SK-N-SH treated with all-trans-retinoic acid at 6 μM for 48 hours (cell line): ENCODE results near the gene CAVIN1.

Source experiments
- ARNTL ChIP-seq: fragments of 450-650 bp; formaldehyde crosslinking; IDR thresholded peaks from 2 replicates; pipeline ENCODE4 v1.5.0; 2020; ENCODE audit warnings: low read depth, mild to moderate bottlenecking, moderate library complexity, borderline replicate concordance
- CSDC2 ChIP-seq: fragments of 250-450 bp; sonication (Bioruptor Pico); IDR thresholded peaks from 2 replicates; pipeline ENCODE4 v1.5.0; 2020; ENCODE audit warnings: mild to moderate bottlenecking, moderate library complexity
- RARB ChIP-seq: fragments of 250-450 bp; sonication (Bioruptor Pico); IDR thresholded peaks from 2 replicates; pipeline ENCODE4 v1.8.0; 2021; ENCODE audit warnings: mild to moderate bottlenecking, moderate library complexity
- SNAI2 ChIP-seq: fragments of 250-450 bp; sonication (Bioruptor Pico); IDR thresholded peaks from 2 replicates; pipeline ENCODE4 v1.5.0; 2020; ENCODE audit warnings: mild to moderate bottlenecking, moderate library complexity
- TCF4 ChIP-seq: fragments of 250-450 bp; sonication (Bioruptor Pico); IDR thresholded peaks from 2 replicates; pipeline ENCODE4 v1.8.0; 2021; ENCODE audit warnings: mild to moderate bottlenecking, moderate library complexity, borderline replicate concordance
- TOX ChIP-seq: fragments of 250-450 bp; sonication (Bioruptor Pico); IDR thresholded peaks from 2 replicates; pipeline ENCODE4 v1.8.0; 2021; ENCODE audit warnings: mild to moderate bottlenecking, moderate library complexity, borderline replicate concordance
- ZC3H10 ChIP-seq: fragments of 250-450 bp; sonication (Bioruptor Pico); IDR thresholded peaks from 2 replicates; pipeline ENCODE4 v1.5.1; 2021; ENCODE audit warnings: mild to moderate bottlenecking, moderate library complexity
- ZFP30 ChIP-seq: fragments of 450-650 bp; formaldehyde crosslinking; IDR thresholded peaks from 2 replicates; pipeline ENCODE4 v1.5.0; 2022; ENCODE audit warnings: mild to moderate bottlenecking, moderate library complexity
- ZNF70 ChIP-seq: fragments of 450-650 bp; formaldehyde crosslinking; IDR thresholded peaks from 2 replicates; pipeline ENCODE4 v1.5.0; 2020; ENCODE audit warnings: mild to moderate bottlenecking, moderate library complexity
- ZNF8 ChIP-seq: fragments of 450-650 bp; formaldehyde crosslinking; IDR thresholded peaks from 2 replicates; pipeline ENCODE4 v1.5.0; 2020; ENCODE audit warnings: mild to moderate bottlenecking, moderate library complexity
- TF ChIP-seq, protein P1 (sequence below): fragments of 250-450 bp; sonication (Bioruptor Pico); IDR thresholded peaks from 2 replicates; pipeline ENCODE4 v1.8.0; 2020; ENCODE audit warnings: mild to moderate bottlenecking, moderate library complexity, borderline replicate concordance
- TF ChIP-seq, protein P2 (sequence below): fragments of 250-450 bp; sonication (Bioruptor Pico); IDR thresholded peaks from 2 replicates; pipeline ENCODE4 v1.5.1; 2020; ENCODE audit warnings: low read depth, mild to moderate bottlenecking, moderate library complexity

DNA sequence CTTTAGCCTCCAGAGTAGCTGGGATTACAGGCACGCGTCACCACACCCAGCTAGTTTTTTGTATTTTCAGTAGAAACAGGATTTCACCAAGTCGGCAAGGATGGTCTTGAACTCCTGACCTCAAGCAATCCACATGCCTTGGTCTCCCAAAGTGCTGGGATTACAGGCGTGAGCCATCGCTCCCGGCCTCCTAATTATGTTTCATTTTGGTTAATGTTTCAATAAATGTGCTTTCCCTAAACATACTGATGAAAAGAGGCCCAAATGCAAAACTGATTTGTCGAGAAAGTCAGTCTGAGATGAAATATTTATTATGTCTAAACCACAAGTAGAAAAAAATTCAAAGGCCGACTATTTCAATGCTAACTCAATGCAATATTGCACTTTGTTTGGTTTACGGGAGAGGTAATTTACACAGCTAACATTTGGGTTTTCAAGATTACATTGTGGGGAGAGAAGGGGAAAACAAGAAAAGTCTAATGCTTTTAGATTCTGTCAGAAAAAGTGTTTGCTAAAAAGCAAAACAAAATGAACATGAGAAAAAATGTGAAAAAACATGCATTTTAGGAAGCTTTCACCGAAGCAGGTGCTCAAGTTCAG, 44.6 kb downstream of the CAVIN1 start:
- TF ChIP-seq TCF4, result no peak
- TF ChIP-seq, protein P1, sequence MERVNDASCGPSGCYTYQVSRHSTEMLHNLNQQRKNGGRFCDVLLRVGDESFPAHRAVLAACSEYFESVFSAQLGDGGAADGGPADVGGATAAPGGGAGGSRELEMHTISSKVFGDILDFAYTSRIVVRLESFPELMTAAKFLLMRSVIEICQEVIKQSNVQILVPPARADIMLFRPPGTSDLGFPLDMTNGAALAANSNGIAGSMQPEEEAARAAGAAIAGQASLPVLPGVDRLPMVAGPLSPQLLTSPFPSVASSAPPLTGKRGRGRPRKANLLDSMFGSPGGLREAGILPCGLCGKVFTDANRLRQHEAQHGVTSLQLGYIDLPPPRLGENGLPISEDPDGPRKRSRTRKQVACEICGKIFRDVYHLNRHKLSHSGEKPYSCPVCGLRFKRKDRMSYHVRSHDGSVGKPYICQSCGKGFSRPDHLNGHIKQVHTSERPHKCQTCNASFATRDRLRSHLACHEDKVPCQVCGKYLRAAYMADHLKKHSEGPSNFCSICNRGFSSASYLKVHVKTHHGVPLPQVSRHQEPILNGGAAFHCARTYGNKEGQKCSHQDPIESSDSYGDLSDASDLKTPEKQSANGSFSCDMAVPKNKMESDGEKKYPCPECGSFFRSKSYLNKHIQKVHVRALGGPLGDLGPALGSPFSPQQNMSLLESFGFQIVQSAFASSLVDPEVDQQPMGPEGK (CRISPR knock-in tag), result no peak
- TF ChIP-seq, protein P2, sequence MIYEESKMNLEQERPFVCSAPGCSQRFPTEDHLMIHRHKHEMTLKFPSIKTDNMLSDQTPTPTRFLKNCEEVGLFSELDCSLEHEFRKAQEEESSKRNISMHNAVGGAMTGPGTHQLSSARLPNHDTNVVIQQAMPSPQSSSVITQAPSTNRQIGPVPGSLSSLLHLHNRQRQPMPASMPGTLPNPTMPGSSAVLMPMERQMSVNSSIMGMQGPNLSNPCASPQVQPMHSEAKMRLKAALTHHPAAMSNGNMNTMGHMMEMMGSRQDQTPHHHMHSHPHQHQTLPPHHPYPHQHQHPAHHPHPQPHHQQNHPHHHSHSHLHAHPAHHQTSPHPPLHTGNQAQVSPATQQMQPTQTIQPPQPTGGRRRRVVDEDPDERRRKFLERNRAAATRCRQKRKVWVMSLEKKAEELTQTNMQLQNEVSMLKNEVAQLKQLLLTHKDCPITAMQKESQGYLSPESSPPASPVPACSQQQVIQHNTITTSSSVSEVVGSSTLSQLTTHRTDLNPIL (CRISPR knock-in tag), result no peak
- no peak for TF ChIP-seq ZFP30 (CRISPR knock-in tag)
- no peak for TF ChIP-seq RARB (CRISPR knock-in tag)
- TF ChIP-seq ZNF70 (CRISPR knock-in tag), result no peak
- TF ChIP-seq CSDC2, result no peak
- TF ChIP-seq TOX (CRISPR knock-in tag), result no peak
- TF ChIP-seq ZNF8 (CRISPR knock-in tag), result no peak
- TF ChIP-seq ARNTL (CRISPR knock-in tag), result no peak
- no peak for TF ChIP-seq ZC3H10 (CRISPR knock-in tag)
- TF ChIP-seq SNAI2 (CRISPR knock-in tag), result no peak
